Measurements from ENCODE around the gene KIF3A. TPM values are rescaled to one million over a fixed set of nuclear protein-coding genes. Genes with fewer than 3 reads are reported as not detected.

KIF3A gene
- total RNA-seq, 1 donor from 2014 or later, result 15.5 TPM

Other genes with a start within 250 kb of the KIF3A start
- gene IRF1, start 246.8 kb downstream of the KIF3A start, total RNA-seq, result 38.3 TPM
- gene IL5, start 194.0 kb downstream of the KIF3A start, total RNA-seq, result not detected
- 37.3 TPM for gene RAD50, start 180.6 kb downstream of the KIF3A start, total RNA-seq
- not detected for gene IL13, start 79.4 kb downstream of the KIF3A start, total RNA-seq
- not detected for gene IL4, start 63.6 kb downstream of the KIF3A start, total RNA-seq
- gene CCNI2, start 9.9 kb upstream of the KIF3A start, total RNA-seq, result 8.4 TPM
- gene SEPTIN8, start 39.7 kb upstream of the KIF3A start, total RNA-seq, result 63.9 TPM
- 22.2 TPM for gene SOWAHA, start 75.8 kb upstream of the KIF3A start, total RNA-seq
- gene SHROOM1, start 93.1 kb upstream of the KIF3A start, total RNA-seq, result 96.1 TPM
- gene GDF9, start 128.9 kb upstream of the KIF3A start, total RNA-seq, result 0.09 TPM
- 625 TPM for gene UQCRQ, start 129.1 kb upstream of the KIF3A start, total RNA-seq
- 42.4 TPM for gene LEAP2, start 136.1 kb upstream of the KIF3A start, total RNA-seq
- 87.7 TPM for gene AFF4, start 226.1 kb upstream of the KIF3A start, total RNA-seq

Measured in mucosa of gallbladder (tissue), 1 donor.